HG03097 (cell line): Measurements from ENCODE around the gene WDR81.
A peak's percentile ranks its signal among the peaks of the same experiment; 100 is the strongest.
"Not testable (repeated sequence)": the region's sequence is repeated elsewhere in the genome, so short reads cannot be mapped to it uniquely, and the experiment has no call there.

Source experiments
- ATAC-seq: cut with Tn5 transposase; IDR thresholded peaks from one replicate; pipeline ENCODE4 v1.9.1; 2021; ENCODE audit not compliant: unreplicated experiment, low FRiP score

The WDR81 gene

DNA sequence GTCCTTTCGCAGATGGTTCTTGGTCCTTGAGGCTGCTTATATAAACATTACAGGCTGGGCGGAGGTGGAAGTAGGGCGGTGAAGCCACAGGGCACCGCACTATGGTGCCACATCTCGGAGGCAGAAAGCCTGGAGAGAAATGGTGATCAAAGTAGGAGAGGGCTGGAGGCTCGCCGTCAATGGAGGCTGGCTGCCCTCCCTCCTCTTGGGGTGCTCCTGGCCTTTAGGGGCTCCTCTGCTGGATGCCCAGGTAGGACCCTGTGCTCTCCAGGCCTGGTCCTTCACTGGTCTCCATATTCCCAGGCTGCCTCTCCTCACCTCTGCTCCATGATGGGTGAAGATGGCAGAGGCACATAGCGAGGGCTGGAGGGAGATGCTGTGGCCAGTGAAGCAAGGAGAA is 12.2 kb upstream of the WDR81 start:
- no peak for ATAC-seq

DNA sequence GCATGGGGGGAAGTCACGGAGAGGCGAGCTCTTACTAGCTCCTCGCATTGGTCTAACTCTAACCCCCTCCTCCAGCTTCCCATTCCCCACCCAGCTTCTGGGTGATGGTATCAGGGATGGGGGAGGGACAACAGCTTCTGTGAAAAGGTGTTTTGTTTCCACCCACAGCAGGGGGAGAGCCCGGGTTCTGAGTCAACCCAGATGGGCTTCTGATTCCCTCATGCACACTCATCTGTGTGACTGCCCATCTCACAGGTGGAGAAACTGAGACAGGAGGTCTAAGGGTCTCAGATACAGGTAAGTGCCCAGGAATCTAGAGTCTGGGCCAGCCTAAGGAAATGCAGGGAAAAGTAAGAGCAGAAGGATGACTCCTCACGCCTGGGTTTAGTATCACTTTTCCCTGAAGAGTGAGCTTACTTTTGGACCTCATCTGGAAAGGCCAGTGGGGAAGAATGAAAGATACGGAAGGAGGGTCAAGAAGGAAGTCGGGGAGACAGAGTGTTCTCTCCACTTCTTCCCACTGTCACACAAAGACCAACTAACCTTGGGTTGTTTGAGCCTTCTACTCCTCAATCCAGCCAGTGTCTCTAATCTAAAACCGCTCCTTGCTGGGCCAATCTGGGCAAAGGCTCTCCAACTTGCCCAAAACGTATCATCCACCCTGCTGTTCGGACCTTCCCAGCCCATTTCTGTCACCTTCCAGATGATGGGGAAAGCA is 11.2 kb upstream of the WDR81 start:
- no peak for ATAC-seq

DNA sequence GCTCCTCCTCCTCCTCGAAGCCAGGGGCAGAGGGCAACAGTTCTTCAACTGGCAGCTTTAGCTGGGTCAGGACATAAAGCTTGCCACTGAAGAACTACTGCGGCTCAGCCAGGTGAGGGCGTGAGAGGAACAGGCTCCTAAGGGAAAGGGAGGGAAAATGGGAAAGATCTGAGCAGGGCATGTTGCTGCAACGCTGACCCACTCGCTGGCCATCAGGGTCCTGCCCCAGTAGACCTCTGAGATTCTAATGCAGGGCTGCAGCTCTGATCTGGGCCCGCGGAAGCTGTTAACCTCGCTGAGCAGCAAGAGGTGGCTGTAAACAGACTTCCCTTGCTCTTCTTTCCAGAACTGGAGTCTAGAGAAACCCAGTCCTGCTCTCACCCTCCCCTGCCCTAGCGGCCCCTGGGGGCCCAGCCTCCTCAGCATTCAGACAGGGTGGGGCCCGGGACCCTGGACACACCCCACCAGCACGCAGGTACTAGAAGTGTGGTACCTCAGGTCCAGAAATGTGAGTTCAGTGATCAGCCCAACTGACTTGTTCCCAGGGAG is 10.6 kb upstream of the WDR81 start:
- ATAC-seq: no peak

DNA sequence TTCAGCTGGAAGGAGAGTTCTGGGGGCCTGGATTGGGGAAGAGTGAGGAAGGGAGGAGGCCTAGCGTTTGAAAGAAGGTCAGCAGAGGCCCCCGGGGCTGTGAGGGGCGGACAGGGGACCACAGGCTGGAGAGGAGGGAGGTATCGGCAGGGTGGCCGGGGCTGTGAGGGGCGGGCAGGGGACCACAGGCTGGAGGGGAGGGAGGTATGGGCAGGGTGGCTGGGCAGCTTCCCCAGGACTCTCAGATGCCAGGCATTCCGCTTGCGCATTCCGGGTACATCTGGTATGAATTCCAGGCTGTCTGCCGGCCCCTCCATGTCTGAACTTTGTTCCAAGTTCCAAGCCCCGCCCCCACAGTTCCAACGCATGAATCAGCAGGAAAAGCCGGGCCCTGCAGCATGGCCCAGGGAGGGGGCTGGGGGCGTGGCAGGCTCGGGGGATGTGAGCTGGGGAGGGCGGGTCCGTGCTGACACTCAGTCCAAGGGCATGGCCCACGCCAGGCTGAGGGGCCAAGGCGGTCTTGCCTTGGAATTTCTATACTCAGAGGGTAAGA is 10.0 kb upstream of the WDR81 start:
- ATAC-seq: no peak

DNA sequence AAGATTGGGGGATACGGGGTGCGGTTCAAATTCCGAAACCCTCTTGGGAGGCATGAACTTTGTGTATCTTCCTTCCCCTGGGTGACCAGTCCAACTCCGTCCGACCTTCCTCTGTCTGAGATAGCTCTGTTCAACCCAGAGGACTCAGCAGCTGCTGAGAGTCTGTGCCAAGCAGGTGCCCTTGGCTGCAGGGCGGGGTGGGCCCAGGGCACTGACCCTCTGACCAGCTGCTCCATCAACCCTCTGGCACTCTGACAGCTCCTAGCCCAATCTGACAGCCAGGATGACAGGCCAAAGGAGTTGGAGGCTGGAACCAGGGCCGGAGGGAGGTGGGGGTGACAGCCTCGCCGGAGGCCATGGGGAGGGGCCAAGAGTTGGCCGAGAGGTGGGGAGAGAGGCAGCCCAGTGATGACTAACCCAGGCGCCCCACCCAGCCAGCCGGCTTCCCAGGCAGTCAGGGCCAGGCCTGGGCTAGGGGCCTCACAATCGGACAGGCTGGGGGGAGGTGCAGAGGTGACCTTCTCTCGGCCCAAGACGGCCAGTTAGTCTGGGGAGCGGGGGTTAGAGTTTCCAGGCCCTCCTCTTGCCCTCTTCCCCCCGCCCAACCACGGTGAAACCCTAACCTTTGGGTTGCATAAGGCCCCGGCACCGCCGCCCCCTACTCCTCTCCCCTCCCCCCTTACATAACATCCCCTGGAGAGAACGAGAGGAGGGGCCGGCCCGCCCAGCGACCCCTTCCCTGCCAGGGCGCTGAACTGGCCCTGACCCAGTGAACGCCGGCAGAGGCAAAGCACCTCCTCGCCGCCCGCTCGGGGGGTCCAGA is 9.3 kb upstream of the WDR81 start:
- ATAC-seq: no peak

DNA sequence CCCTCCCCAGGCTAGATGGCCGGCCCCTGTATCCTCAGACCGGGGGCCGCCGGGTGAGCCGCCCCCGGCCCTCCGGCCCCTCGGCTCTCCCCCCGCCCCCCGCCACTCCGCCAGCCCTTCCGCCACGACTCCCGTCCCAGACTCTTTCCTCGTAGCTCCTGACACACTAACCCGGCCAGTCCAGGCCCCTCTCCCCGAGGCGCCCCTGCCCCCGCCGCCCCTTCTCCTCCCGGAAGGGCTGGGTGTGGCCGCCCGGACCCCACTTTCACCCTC is 8.8 kb upstream of the WDR81 start:
- no peak for ATAC-seq

DNA sequence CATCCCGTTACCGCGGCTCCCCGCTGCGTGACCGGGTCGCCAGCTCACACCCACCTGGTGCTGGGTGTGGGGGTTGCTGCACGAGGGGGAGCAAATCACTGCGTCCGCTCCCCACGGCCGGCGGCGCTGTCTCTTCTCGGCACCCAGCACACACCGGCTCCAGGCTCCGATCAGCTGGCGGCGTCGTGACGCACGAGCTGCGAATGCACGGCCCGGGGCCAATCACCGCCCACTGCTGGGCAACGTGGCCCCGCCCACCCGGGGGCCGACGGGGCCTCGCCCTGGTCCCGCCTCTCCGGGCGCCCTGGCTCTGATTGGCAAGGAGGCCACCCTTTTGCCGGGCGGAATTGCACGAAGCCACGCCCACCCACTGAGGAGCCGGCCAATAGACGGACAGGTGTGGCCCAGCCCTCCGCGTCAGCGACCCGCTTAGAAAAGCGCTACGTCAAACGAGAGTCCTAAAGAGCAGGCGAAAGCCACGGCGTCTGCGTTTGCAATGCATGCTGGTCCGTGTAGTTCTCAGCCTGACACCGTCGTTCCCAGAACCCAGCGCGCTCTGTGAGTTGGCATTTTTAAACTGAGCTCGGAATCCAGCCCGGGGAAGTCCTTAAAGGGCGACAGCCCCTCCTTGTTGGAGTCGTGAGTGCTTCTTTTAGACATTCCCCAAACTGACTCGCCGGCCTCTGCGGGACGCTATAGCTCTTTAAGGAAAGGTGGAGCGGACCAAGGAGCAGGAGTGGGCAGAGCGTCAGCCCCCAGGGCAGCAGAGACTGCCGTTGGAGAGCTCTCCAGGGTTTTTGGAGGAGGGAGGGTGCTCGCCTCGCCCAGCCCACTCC is 8.2 kb upstream of the WDR81 start:
- peak; percentile 69 for ATAC-seq

DNA sequence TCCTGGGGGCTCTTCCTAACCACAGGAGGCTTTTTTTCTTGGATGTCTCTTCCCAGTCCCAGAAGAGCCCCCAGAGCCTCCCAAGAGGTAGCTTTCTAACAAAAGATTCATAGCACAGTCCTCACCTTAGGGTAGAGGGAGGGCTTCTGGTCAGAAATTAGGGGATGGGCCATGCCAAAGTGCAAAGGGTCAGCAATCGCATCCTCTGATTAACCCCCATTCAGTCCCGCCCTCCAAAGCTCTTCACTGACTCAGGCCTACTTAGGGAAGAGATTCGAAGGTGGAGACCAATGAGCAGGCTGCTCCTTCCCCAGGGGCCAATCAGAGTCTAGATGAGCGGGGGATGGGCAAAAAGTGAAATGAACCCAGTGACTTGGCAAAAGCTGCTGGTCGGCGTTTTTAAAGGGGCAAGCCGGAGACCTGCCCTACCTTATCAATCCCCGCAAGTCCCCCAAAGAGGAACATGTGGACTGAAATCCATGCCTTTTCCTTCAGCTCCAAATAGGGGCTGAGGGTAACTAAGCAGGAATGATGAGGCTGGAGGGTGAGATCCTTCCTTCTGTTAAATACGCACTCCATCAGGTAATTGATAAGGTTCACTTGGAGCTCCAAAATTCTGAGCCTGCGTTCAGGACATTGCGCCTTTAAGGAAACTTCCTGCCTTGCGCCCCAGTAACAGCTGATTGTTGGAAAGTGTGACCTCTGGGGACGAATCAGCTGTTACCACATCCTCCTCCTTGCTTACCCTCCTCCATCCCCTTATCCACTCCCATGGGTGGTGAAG is 7.4 kb upstream of the WDR81 start:
- peak; percentile 29 for ATAC-seq

DNA sequence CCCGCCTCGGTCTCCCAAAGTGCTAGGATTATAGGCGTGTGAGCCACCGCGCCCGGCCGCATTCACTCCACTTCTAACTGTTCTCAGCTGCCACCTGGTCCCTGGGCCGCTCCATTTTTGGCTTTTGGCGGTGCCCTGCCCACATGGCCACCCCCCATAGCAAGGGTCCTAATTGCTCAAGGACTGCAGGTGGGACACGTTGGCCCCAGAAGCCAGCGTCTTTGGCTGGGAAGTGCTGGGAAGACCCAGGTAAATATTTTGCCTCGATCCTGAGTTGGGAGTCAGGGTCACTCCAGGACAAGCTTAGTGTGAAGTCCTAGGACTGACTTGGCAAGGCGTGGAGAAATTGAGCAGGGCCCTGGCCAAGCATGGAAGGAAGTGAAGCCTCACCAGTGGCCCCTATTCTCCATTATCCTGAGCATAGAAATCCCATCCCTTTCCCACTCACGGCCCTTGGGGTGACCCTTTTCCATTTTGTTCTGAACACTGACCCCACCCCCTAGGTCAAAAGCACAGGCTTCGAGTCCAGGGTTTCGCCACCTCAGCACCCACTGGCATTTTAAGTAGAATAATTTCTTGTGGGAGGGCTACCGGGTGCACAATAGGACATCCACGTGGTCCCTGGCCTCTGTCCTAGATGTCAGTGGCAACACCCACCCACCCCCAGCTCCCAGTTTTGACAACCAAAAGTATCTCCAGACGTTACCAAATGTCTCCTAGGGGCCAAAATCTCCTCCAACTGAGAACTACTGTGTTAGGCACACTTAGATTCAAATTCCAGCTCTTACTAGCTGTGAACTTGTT is 5.9 kb upstream of the WDR81 start:
- no peak for ATAC-seq

DNA sequence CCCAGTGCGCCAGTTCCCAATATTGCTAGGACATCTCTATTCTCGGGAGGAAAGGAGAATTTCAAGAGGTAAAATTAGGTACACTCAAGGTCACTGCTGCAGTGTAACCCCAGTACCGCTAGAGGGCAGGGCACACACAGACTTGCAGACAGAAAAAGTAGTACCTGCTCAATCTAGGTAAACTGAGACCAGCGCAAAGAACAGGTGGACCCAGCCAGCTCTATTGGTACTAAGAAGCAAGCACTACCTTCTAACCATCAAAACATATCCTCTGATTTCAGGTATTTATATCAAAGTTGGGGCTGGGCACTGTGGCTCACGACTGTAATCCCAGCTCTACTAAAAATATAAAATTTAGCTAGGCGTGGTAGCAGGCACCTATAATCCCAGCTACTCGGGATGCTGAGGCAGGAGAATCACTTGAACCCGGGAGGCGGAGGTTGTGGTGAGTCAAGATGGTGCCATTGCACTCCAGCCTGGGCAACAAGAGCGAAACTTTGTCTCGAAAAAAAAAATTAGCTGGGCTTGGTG is 3.6 kb upstream of the WDR81 start:
- ATAC-seq: no peak

DNA sequence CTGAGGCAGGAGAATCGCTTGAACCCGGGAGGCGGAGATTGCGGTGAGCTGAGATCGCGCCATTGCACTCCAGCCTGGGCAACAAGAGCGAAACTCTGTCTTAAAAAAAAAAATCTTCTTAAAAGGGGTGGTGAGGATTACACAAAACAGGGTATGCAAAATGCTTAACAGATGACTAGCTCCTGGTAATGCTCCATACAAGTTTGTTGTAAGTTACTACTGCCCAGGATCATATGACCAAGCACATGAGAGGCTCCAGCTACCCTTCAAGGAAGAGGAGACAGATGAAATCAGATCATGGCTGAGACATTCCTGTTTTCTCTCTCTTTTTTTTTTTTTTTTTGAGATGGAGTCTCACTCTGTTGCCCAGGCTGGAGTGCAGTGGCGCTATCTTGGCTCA is 2.5 kb upstream of the WDR81 start:
- ATAC-seq: not testable (repeated sequence)

DNA sequence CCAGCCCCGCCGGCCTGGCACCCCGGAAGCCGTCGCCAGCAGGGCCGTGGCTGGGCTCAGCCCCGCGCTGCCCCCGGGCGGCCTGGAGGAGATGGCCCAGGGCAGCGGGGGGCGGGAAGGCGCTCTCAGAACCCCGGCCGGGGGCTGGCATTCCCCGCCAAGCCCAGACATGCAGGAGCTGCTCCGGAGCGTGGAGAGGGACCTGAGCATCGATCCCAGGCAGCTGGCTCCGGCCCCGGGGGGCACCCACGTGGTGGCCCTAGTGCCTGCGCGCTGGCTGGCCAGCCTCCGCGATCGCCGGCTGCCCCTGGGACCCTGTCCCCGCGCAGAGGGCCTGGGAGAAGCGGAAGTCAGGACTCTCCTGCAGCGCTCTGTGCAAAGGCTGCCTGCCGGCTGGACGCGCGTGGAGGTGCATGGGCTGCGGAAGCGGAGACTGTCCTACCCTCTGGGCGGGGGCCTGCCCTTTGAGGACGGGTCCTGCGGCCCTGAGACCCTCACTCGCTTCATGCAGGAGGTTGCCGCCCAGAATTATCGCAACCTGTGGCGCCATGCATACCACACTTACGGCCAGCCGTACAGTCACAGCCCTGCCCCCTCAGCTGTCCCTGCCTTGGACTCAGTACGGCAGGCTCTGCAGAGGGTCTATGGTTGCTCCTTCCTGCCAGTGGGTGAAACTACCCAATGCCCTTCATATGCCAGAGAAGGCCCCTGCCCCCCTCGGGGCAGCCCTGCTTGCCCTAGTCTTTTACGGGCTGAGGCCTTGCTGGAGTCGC is 551 bp downstream of the WDR81 start:
- ATAC-seq: peak; percentile 28

DNA sequence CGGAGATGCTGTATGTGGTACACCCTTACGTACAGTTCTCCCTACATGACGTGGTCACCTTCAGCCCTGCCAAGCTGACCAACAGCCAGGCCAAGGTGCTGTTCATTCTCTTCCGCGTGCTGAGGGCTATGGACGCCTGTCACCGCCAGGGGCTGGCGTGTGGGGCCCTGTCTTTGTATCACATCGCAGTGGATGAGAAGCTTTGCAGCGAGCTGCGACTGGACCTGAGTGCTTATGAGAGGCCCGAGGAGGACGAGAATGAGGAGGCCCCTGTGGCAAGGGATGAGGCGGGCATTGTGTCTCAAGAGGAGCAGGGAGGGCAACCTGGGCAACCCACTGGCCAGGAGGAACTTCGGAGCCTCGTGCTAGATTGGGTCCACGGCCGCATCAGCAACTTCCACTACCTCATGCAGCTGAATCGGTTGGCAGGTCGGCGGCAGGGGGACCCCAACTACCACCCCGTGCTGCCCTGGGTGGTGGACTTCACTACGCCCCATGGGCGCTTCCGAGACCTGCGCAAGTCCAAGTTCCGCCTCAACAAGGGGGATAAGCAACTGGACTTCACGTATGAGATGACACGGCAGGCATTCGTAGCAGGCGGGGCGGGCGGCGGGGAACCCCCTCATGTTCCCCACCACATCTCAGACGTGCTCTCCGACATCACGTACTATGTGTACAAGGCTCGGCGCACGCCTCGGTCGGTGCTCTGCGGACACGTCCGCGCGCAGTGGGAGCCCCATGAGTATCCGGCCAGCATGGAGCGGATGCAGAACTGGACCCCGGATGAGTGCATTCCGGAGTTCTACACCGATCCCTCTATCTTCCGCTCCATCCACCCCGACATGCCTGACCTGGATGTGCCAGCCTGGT is 1.4 kb downstream of the WDR81 start:
- no peak for ATAC-seq

DNA sequence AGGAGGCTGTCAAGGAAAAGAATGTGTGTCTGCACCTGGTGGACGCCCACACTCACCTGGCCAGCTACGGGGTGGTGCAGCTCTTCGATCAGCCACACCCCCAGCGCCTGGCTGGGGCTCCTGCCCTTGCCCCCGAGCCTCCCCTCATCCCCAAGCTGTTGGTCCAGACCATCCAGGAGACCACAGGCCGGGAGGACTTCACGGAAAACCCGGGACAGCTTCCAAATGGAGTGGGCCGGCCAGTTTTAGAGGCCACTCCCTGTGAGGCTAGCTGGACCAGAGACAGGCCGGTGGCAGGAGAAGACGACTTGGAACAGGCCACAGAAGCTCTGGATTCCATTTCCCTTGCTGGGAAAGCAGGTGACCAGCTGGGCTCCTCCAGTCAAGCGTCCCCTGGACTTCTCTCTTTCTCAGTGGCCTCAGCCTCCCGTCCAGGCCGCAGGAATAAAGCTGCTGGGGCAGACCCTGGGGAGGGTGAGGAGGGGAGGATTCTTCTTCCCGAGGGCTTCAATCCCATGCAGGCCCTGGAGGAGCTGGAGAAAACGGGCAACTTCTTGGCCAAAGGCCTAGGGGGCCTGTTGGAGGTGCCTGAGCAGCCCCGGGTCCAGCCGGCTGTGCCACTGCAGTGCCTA is 2.2 kb downstream of the WDR81 start:
- ATAC-seq: no peak

DNA sequence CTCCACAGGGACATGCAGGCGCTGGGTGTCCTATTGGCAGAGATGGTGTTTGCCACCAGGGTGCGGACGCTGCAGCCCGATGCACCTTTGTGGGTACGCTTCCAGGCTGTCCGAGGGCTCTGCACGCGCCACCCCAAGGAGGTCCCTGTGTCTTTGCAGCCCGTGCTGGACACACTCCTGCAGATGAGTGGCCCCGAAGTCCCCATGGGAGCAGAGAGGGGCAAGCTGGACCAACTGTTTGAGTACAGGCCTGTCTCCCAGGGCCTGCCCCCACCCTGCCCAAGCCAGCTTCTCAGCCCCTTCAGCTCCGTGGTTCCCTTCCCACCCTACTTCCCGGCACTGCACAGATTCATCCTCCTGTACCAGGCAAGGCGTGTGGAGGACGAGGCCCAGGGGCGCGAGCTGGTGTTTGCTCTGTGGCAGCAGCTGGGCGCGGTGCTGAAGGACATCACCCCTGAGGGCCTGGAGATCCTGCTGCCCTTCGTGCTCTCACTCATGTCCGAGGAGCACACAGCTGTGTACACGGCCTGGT is 2.8 kb downstream of the WDR81 start:
- ATAC-seq: no peak

DNA sequence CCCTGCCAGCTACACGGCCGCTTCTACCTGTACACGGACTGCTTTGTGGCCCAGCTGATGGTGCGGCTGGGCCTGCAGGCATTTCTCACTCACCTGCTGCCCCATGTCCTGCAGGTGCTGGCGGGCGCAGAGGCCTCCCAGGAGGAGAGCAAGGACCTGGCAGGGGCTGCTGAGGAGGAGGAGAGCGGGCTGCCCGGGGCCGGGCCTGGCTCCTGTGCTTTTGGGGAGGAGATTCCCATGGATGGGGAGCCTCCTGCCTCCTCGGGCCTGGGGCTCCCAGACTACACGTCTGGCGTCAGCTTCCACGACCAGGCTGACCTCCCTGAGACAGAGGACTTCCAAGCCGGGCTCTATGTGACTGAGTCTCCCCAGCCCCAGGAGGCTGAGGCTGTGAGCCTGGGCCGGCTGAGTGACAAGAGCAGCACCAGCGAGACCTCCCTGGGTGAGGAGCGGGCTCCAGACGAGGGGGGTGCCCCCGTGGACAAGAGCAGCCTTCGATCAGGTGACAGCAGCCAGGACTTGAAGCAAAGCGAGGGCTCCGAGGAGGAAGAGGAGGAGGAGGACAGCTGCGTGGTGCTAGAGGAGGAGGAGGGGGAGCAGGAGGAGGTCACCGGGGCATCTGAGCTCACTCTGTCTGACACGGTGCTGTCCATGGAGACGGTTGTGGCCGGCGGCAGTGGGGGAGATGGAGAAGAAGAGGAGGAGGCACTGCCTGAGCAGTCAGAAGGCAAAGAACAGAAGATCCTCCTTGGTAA is 3.5 kb downstream of the WDR81 start:
- no peak for ATAC-seq
